Panc1 (cell line): ENCODE measurements around the gene SLC37A1. TPM values are rescaled to one million over a fixed set of nuclear protein-coding genes. Genes with fewer than 3 reads are reported as not detected.

ENCODE experiments used
- ATAC-seq: fragments of 200-7000 bp; cut with Tn5 transposase; 2 replicates; pipeline ENCODE4 v1.9.1; 2020; ENCODE audit warnings: mild to moderate bottlenecking, moderate library complexity
- BruUV-seq: library from RNA; stranded (reverse); fragments of 400-500 nt; replicated peaks from 2 replicates; lab custom pipeline; 2021; lab: Mats Ljungman, UMichigan
- CTCF ChIA-PET: fragments of 300-600 bp; sonication (Branson Sonifier 250); formaldehyde crosslinking; loops from one replicate; lab custom pipeline; 2022; ENCODE audit warnings: antibody characterized with exemption; lab: Charles Lee
- POLR2A ChIA-PET: fragments of 300-600 bp; sonication (Branson Sonifier 250); formaldehyde crosslinking; loops from one replicate; lab custom pipeline; 2022; ENCODE audit warnings: antibody characterized with exemption; lab: Charles Lee
- DNase-seq: peaks from one replicate; pipeline ENCODE4 v3.0.0-alpha.2; 2010; ENCODE audit warnings: low read depth, low spot score
- H3K27ac ChIP-seq: 2 replicates; pipeline ENCODE4 v1.5.1; 2011; ENCODE audit warnings: mild to moderate bottlenecking, low read length, inconsistent platforms
- H3K27me3 ChIP-seq: fragments of 200-500 bp; sonication (Bioruptor generic); 2 replicates; pipeline ENCODE4 v1.6.0; 2014; ENCODE audit warnings: low read length, inconsistent platforms; ENCODE audit not compliant: control insufficient read depth, insufficient read depth
- H3K36me3 ChIP-seq: fragments of 200-500 bp; sonication (Bioruptor generic); 2 replicates; pipeline ENCODE4 v1.5.1; 2014; ENCODE audit warnings: inconsistent platforms, mild to moderate bottlenecking, low read length, moderate library complexity; ENCODE audit not compliant: control insufficient read depth, insufficient read depth
- H3K4me1 ChIP-seq: 2 replicates; pipeline ENCODE4 v1.5.1; 2011; ENCODE audit warnings: inconsistent platforms, mild to moderate bottlenecking, low read length, moderate library complexity; ENCODE audit not compliant: control insufficient read depth, insufficient read depth
- H3K4me3 ChIP-seq, 2 experiments: 2 replicates each; pipeline ENCODE4 v1.5.1; 2011 to 2012; ENCODE audit warnings: low read depth in 2 of 2, low read length in 2 of 2, mild to moderate bottlenecking in 2 of 2, inconsistent platforms in 1 of 2, moderate library complexity in 1 of 2
- H3K9me3 ChIP-seq: fragments of 200-500 bp; sonication (Bioruptor generic); 2 replicates; pipeline ENCODE4 v1.5.1; 2014; ENCODE audit warnings: low read depth, mild to moderate bottlenecking, inconsistent platforms, low read length, moderate library complexity; ENCODE audit not compliant: control insufficient read depth, insufficient read depth
- CTCF ChIP-seq: fragments of 450-650 bp; IDR thresholded peaks from 2 replicates; pipeline ENCODE4 v1.5.1; 2017; ENCODE audit warnings: mild to moderate bottlenecking
- POLR2AphosphoS5 ChIP-seq: IDR thresholded peaks from 2 replicates; pipeline ENCODE4 v1.6.1; 2012; ENCODE audit warnings: mild to moderate bottlenecking, low read depth, low read length, moderate library complexity
- REST ChIP-seq, 2 experiments: IDR thresholded peaks; 2 replicates each; pipeline ENCODE4 v1.6.1; 2011 to 2012; ENCODE audit warnings: low read depth in 2 of 2, control low read depth in 1 of 2, low read length in 1 of 2, mild to moderate bottlenecking in 1 of 2, moderate library complexity in 1 of 2; ENCODE audit not compliant: insufficient read depth in 1 of 2
- SIN3A ChIP-seq: IDR thresholded peaks from 2 replicates; pipeline ENCODE4 v1.6.1; 2012; ENCODE audit warnings: low read depth, mild to moderate bottlenecking, low read length, moderate library complexity, borderline replicate concordance; ENCODE audit not compliant: insufficient read depth
- TCF7L2 ChIP-seq: IDR thresholded peaks from 2 replicates; pipeline ENCODE4 v1.6.1; 2011; ENCODE audit warnings: mild to moderate bottlenecking, low read depth, low read length, inconsistent platforms
- in situ Hi-C: cut with HindIII; loops from 2 replicates; pipeline ENCODE4 v1.10.0; 2016; ENCODE audit warnings: low sequenced_read_pairs, low pct_unique_long_range_greater_than_20kb
- intact Hi-C: fragments of 100-400 bp; cut with micrococcal nuclease; formaldehyde crosslinking; loops from one replicate; pipeline ENCODE4 v1.10.0; 2022; ENCODE audit not compliant: unreplicated experiment
- total RNA-seq: library from RNA; stranded (reverse); gene quantifications from one replicate; pipeline ENCODE4 v1.2.1, GENCODE V29; 2021; ENCODE audit not compliant: unreplicated experiment

The SLC37A1 gene
- total RNA-seq, 1 experiment from 2014 or later, result 7.7 TPM

- intact Hi-C loops (no loop called here), in situ Hi-C loops (no loop called here)
- ChIA-PET POLR2A (interaction anchor here (0.5 to 0.8 kb wide), 4 partner anchors 27 to 430 kb away, joined by 3 to 5 read pairs (median 4); no protein-coding TSS in a partner anchor), CTCF (no interaction called here)
- peak; percentile 15 for ATAC-seq
- Histone ChIP-seq H3K27ac (0 out of 2 replicates have a peak overlapping the region, but pooled peaks have one; percentile 44), H3K36me3 (no peaks in the 10 kb centered on the region), H3K9me3 (no peaks in the 10 kb centered on the region), H3K4me3 (peak overlapping the region; percentile 64 to 69), H3K27me3 (no peaks in the 10 kb centered on the region), H3K4me1 (no peaks in the 10 kb centered on the region)
- no peak for DNase-seq
- BruUV-seq, result no TSS peak
- TF ChIP-seq TCF7L2 (no peak), POLR2AphosphoS5 (no peak), SIN3A (no peak), REST (IDR thresholded peaks at IDR 0.05; ENCODE audit: insufficient read depth in 1 of 2, low read depth in 2 of 2, low read length in 1 of 2) (no peak), CTCF (no peak)
Observed at GRCh38 chr21:42495765-42496119, 17.9 kb upstream of the SLC37A1 start.

GRCh38 chr21:42496120-42496838 lies 17.4 kb upstream of the SLC37A1 start, which contains the start of gene RSPH1:
Gene RSPH1, minus strand, starts transcription at chr21:42496224. Its CDS starts 38 bp downstream, at chr21:42496186.
- no TSS peak for BruUV-seq
- POLR2A ChIA-PET, result interaction anchor here (0.5 to 0.8 kb wide), 4 partner anchors 27 to 431 kb away, joined by 3 to 5 read pairs (median 4); no protein-coding TSS in a partner anchor
- no peaks in the 10 kb centered on the region for H3K4me1 ChIP-seq
- peak within 1 kb of the TSS; percentile 69 to 83 for H3K4me3 ChIP-seq
- CTCF ChIA-PET, result no interaction called here
- in situ Hi-C loops (no loop called here), intact Hi-C loops (no loop called here)
- no peaks in the 10 kb centered on the region for H3K36me3 ChIP-seq
- H3K27ac ChIP-seq, result peak within 1 kb of the TSS; percentile 71
- ATAC-seq, result peak; percentile 99
- no peaks in the 10 kb centered on the region for H3K27me3 ChIP-seq
- TF ChIP-seq TCF7L2 (no peak), POLR2AphosphoS5 (no peak; the same call in 1 of the 2 replicates), SIN3A (peak; percentile 92)
- no peaks in the 10 kb centered on the region for H3K9me3 ChIP-seq
- DNase-seq, result peak; percentile 91

GRCh38 chr21:42496839-42497202 lies 16.8 kb upstream of the SLC37A1 start:
- Histone ChIP-seq H3K4me1 (no peaks in the 10 kb centered on the region), H3K9me3 (no peaks in the 10 kb centered on the region), H3K27me3 (no peaks in the 10 kb centered on the region), H3K27ac (peak overlapping the region; percentile 71), H3K36me3 (no peaks in the 10 kb centered on the region), H3K4me3 (peak overlapping the region; percentile 69 to 83)
- no peak for DNase-seq
- in situ Hi-C loops, result no loop called here
- peak; percentile 14 for ATAC-seq
- no peak for TF ChIP-seq POLR2AphosphoS5
- TF ChIP-seq TCF7L2, result no peak
- no peak for TF ChIP-seq SIN3A
- ChIA-PET POLR2A (no interaction called here), CTCF (no interaction called here)
- intact Hi-C loops, result no loop called here
- BruUV-seq, result no TSS peak
